Upper lobe of right lung (tissue), 1 donor: ENCODE results near the gene SLC6A3. TPM values are rescaled to one million over a fixed set of nuclear protein-coding genes. Genes with fewer than 3 reads are reported as not detected.
"Not testable (repeated sequence)": the region's sequence is repeated elsewhere in the genome, so short reads cannot be mapped to it uniquely, and the experiment has no call there.

Experiments
- ATAC-seq: fragments of 200-7000 bp; cut with Tn5 transposase; one replicate; pipeline ENCODE4 v1.9.1; 2020; ENCODE audit warnings: mild to moderate bottlenecking, moderate library complexity
- DNase-seq: peaks from one replicate; pipeline ENCODE4 v3.0.0-alpha.2; 2020
- H3K27ac ChIP-seq: fragments of 200-600 bp; one replicate; pipeline ENCODE4 v1.8.0; 2022
- H3K27me3 ChIP-seq: fragments of 200-600 bp; one replicate; pipeline ENCODE4 v1.8.0; 2022; ENCODE audit warnings: mild to moderate bottlenecking
- H3K36me3 ChIP-seq: fragments of 200-600 bp; one replicate; pipeline ENCODE4 v1.8.0; 2022
- H3K4me1 ChIP-seq: fragments of 200-600 bp; one replicate; pipeline ENCODE4 v1.8.0; 2022
- H3K4me3 ChIP-seq: fragments of 200-600 bp; one replicate; pipeline ENCODE4 v1.8.0; 2022; ENCODE audit warnings: mild to moderate bottlenecking
- H3K9me3 ChIP-seq: fragments of 200-600 bp; one replicate; pipeline ENCODE4 v1.8.0; 2022
- CTCF ChIP-seq: fragments of 200-600 bp; IDR thresholded peaks from one replicate; pipeline ENCODE4 v1.8.0; 2022; ENCODE audit warnings: antibody characterized with exemption
- intact Hi-C: fragments of 100-400 bp; cut with DNase I; formaldehyde crosslinking; loops from one replicate; pipeline ENCODE4 v1.11.0; 2022
- total RNA-seq: library from RNA; stranded (reverse); fragmentation: NEBNext Ultra II Directional; extraction: Animal tissue kit (Norgen Biotek cat#: 25700); gene quantifications from one replicate; pipeline ENCODE4 v1.2.1, GENCODE V29; 2021
- donor health status: DM: no; HTN: yes; CAD: no; lungs with severe emphysema.

SLC6A3 gene
- total RNA-seq, 1 donor from 2014 or later, result 0.52 TPM

DNA sequence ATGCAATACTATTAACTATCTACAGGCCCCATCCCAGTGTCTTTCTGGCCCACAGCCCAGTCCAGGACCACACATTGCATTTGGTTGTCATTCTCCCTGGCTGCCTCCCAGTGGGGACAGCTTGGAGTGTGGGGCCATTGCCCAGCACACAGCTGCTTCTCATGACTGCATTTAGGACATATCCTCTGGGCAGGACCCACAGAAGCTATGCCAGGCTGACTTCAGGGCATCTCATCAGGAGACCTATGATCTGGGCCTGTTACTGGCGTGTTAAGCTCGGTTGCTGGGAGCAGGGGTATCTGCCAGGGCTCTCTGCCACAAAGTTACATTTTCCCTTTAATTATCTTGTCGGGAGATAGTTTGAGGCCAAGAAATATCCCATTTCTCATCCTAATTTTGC lies 68.3 kb downstream of the SLC6A3 start:
- Histone ChIP-seq H3K27me3 (no peaks in the 10 kb centered on the region), H3K4me3 (no peak overlapping the region), H3K4me1 (no peaks in the 10 kb centered on the region), H3K27ac (no peak overlapping the region), H3K36me3 (no peaks in the 10 kb centered on the region), H3K9me3 (no peaks in the 10 kb centered on the region)
- intact Hi-C loops, result no loop called here
- ATAC-seq, result no peak
- no peak for DNase-seq
- TF ChIP-seq CTCF, result no peak

- DNase-seq (no peak), ATAC-seq (no peak)
- Histone ChIP-seq H3K4me1 (no peaks in the 10 kb centered on the region), H3K27me3 (no peaks in the 10 kb centered on the region), H3K36me3 (no peaks in the 10 kb centered on the region), H3K9me3 (no peaks in the 10 kb centered on the region), H3K4me3 (no peak overlapping the region), H3K27ac (no peak overlapping the region)
- TF ChIP-seq CTCF, result no peak
- intact Hi-C loops, result no loop called here
Observed at GRCh38 chr5:1375871-1376810, 69.1 kb downstream of the SLC6A3 start.

GRCh38 chr5:1374679-1375055 lies 70.6 kb downstream of the SLC6A3 start:
- no peaks in the 10 kb centered on the region for H3K4me1 ChIP-seq
- ATAC-seq, result no peak
- no peak overlapping the region for H3K4me3 ChIP-seq
- DNase-seq, result no peak
- H3K27me3 ChIP-seq, result no peaks in the 10 kb centered on the region
- TF ChIP-seq CTCF, result no peak
- no peaks in the 10 kb centered on the region for H3K9me3 ChIP-seq
- intact Hi-C loops, result no loop called here
- no peak overlapping the region for H3K27ac ChIP-seq
- H3K36me3 ChIP-seq, result no peaks in the 10 kb centered on the region

DNA sequence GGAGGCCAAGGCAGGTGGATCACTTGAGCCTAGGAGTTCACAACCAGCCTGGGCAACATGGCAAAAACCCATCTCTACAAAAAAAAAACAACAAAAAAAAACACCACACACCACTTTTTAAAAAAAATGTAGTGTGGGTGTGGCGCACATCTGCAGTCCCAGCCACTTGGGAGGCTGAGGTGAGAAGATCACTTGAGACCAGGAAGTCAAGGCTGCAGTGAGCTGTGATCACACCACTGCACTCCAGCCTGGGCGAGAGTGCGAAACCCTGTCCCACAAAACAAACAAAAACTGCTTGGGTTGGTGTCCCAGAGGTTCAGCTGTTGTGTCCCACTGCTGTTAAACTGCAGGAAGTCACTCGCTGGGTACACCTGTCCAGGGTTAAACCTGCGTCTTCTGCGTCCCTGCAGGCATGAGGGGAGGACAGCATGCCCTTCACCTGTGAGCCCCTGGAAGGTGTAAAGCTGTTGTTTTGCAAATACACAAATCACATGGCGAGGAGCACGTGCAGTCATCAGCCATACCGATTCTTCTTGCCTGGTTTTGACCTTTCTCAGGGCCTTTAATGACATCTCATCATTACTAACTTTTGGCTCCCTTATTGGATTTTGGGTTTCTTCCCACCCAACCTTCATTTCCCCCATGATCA lies 71.1 kb downstream of the SLC6A3 start:
- Histone ChIP-seq H3K4me1 (no peaks in the 10 kb centered on the region), H3K36me3 (no peaks in the 10 kb centered on the region), H3K27ac (no peak overlapping the region), H3K9me3 (no peaks in the 10 kb centered on the region), H3K4me3 (no peak overlapping the region), H3K27me3 (no peaks in the 10 kb centered on the region)
- intact Hi-C loops, result no loop called here
- no peak for TF ChIP-seq CTCF
- ATAC-seq (no peak), DNase-seq (no peak)

- H3K36me3 ChIP-seq, H3K9me3 ChIP-seq, DNase-seq, H3K27ac ChIP-seq, H3K27me3 ChIP-seq, intact Hi-C loops, ATAC-seq, H3K4me3 ChIP-seq, H3K4me1 ChIP-seq: not testable (repeated sequence)
Observed at GRCh38 chr5:1371972-1372342, 73.3 kb downstream of the SLC6A3 start.

DNA sequence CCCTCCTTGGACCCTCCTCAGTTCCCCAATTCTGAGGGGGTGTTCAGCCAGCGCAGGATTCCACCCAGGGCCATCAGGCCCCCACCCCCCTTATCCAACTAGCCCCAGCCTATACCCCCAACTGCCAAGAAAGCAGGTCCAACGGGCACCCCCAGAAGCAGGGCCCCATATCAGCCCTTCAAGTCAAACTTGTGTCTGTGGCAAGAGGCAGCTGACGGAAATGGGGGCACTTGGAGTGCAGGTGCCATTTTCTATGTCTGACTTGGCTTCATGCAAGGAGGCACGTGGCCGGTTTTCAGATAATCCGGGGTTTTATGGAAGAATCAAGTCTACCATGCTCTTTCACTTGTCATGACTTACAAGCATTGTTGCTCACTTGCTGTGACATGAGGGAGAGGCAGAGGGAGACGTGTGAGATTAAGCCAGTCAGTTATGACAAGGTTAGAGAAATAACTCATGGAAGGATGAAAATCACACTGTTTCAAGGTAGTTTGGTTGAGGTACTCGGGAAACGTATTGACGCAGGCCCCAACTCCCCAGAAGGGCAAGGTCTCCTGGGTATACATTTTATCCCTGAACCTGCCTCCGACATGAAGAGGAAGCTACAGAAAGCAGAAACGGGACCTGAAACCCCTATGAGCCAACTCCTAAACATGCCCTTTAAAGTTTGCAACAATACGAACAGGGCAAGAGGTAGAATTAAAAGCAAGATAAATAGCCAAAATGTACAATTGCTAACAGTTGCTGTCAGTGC lies 73.8 kb downstream of the SLC6A3 start:
- TF ChIP-seq CTCF, result no peak
- no peak for ATAC-seq
- no peak for DNase-seq
- no peaks in the 10 kb centered on the region for H3K27me3 ChIP-seq
- no peak overlapping the region for H3K4me3 ChIP-seq
- intact Hi-C loops, result no loop called here
- no peaks in the 10 kb centered on the region for H3K4me1 ChIP-seq
- H3K36me3 ChIP-seq, result no peaks in the 10 kb centered on the region
- H3K27ac ChIP-seq, result no peak overlapping the region
- no peaks in the 10 kb centered on the region for H3K9me3 ChIP-seq
